H1 (cell line): ENCODE measurements around the gene DHRS7B. TPM values are rescaled to one million over a fixed set of nuclear protein-coding genes. Genes with fewer than 3 reads are reported as not detected.

Source experiments
- EP300 ChIP-seq, 2 experiments: IDR thresholded peaks; 1 replicate in 1 of 2; 2 replicates in 1 of 2; pipeline ENCODE4 v1.6.1; 2011 to 2012; ENCODE audit warnings: low read depth in 2 of 2, low read length in 2 of 2, mild to moderate bottlenecking in 2 of 2, borderline replicate concordance in 1 of 2, inconsistent platforms in 1 of 2, moderate library complexity in 1 of 2
- MAFK ChIP-seq: IDR thresholded peaks from 2 replicates; pipeline ENCODE4 v1.6.1; 2012; ENCODE audit warnings: low read depth, mild to moderate bottlenecking, improper control_type of control experiment, low read length
- RNF2 ChIP-seq: fragments of 200-900, 300-1000 bp; sonication (generic); IDR thresholded peaks from 2 replicates; pipeline ENCODE4 v1.7.1; 2016; ENCODE audit warnings: borderline replicate concordance, low read depth, mild to moderate bottlenecking, antibody characterized with exemption, low read length; ENCODE audit not compliant: poor library complexity, severe bottlenecking; ENCODE audit errors: missing control alignments
- RXRA ChIP-seq: IDR thresholded peaks from 2 replicates; pipeline ENCODE4 v1.6.1; 2011; ENCODE audit warnings: low read depth, mild to moderate bottlenecking, low read length, moderate library complexity; ENCODE audit not compliant: insufficient read depth
- SP1 ChIP-seq: IDR thresholded peaks from 2 replicates; pipeline ENCODE4 v1.6.1; 2011; ENCODE audit warnings: low read depth, low read length
- ZNF274 ChIP-seq: IDR thresholded peaks from 2 replicates; pipeline ENCODE4 v1.7.0; 2012; ENCODE audit warnings: low read length, borderline replicate concordance; ENCODE audit errors: extremely low read depth
- polyA plus RNA-seq, 7 experiments: library from polyadenylated mRNA; depleted of rRNA in 3 of 7; stranded (reverse) in 5 of 7; unstranded in 2 of 7; fragments of >200 nt in 5 of 7; fragments of 200-250 nt in 2 of 7; gene quantifications; 1 replicate in 5 of 7; 2 replicates in 1 of 7; 4 replicates in 1 of 7; pipeline versions ENCODE4 v1.2.1 to v1.2.3, GENCODE V29; 2011 to 2013; ENCODE audit warnings: missing spikeins in 2 of 7, mixed read lengths in 2 of 7
- total RNA-seq: library from RNA; stranded (reverse); fragmentation: NEBNext Ultra II Directional; extraction: Animal tissue kit (Norgen Biotek cat#: 25700); gene quantifications from 2 replicates; pipeline ENCODE4 v1.2.1, GENCODE V29; 2021
- TF ChIP-seq, protein P1 (sequence below): fragments of 300-600 bp; sonication (generic); IDR thresholded peaks from 2 replicates; pipeline ENCODE4 v1.7.1; 2012; ENCODE audit warnings: low read length, moderate library complexity, mild to moderate bottlenecking, inconsistent platforms; ENCODE audit not compliant: insufficient replicate concordance
- TF ChIP-seq, protein P2 (sequence below): IDR thresholded peaks from 2 replicates; pipeline ENCODE4 v1.6.1; 2012; ENCODE audit warnings: inconsistent platforms

The DHRS7B gene
- total and polyA plus RNA-seq, 2 of the 8 experiments (the other 6 are each of a cell fraction or from before 2014, with no cell fraction given), result 11.0 to 27.9 TPM

DNA sequence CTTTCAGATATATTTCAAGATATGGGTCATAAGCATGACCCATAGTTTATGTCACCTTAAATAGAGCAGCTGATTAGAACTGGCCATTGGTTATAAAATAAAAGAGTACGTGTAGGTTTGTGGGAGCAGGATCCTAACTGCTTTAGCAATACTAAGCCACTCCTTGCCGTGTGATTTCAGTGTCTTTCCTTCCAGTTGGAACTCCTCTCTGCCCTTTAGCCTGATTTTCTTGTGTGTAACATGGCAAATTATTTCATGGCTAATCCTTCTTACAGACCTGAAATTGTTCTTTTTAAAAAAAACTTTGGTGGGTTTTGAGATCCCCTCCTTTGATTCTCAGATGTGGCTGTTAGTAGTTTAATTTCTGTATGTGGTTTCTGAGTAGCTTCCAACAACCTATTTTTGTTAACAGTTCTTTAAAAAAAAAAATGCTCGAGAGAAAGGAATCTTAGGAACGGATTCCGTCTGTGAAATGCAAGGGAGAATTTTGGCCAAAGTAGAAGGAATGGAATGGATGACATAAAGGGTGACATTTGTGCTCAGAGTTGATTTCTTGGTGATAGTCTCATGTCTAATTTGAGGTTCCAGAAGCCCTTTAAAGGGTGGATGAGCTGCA is 39.9 kb downstream of the DHRS7B start (continued):
- TF ChIP-seq, protein P1, sequence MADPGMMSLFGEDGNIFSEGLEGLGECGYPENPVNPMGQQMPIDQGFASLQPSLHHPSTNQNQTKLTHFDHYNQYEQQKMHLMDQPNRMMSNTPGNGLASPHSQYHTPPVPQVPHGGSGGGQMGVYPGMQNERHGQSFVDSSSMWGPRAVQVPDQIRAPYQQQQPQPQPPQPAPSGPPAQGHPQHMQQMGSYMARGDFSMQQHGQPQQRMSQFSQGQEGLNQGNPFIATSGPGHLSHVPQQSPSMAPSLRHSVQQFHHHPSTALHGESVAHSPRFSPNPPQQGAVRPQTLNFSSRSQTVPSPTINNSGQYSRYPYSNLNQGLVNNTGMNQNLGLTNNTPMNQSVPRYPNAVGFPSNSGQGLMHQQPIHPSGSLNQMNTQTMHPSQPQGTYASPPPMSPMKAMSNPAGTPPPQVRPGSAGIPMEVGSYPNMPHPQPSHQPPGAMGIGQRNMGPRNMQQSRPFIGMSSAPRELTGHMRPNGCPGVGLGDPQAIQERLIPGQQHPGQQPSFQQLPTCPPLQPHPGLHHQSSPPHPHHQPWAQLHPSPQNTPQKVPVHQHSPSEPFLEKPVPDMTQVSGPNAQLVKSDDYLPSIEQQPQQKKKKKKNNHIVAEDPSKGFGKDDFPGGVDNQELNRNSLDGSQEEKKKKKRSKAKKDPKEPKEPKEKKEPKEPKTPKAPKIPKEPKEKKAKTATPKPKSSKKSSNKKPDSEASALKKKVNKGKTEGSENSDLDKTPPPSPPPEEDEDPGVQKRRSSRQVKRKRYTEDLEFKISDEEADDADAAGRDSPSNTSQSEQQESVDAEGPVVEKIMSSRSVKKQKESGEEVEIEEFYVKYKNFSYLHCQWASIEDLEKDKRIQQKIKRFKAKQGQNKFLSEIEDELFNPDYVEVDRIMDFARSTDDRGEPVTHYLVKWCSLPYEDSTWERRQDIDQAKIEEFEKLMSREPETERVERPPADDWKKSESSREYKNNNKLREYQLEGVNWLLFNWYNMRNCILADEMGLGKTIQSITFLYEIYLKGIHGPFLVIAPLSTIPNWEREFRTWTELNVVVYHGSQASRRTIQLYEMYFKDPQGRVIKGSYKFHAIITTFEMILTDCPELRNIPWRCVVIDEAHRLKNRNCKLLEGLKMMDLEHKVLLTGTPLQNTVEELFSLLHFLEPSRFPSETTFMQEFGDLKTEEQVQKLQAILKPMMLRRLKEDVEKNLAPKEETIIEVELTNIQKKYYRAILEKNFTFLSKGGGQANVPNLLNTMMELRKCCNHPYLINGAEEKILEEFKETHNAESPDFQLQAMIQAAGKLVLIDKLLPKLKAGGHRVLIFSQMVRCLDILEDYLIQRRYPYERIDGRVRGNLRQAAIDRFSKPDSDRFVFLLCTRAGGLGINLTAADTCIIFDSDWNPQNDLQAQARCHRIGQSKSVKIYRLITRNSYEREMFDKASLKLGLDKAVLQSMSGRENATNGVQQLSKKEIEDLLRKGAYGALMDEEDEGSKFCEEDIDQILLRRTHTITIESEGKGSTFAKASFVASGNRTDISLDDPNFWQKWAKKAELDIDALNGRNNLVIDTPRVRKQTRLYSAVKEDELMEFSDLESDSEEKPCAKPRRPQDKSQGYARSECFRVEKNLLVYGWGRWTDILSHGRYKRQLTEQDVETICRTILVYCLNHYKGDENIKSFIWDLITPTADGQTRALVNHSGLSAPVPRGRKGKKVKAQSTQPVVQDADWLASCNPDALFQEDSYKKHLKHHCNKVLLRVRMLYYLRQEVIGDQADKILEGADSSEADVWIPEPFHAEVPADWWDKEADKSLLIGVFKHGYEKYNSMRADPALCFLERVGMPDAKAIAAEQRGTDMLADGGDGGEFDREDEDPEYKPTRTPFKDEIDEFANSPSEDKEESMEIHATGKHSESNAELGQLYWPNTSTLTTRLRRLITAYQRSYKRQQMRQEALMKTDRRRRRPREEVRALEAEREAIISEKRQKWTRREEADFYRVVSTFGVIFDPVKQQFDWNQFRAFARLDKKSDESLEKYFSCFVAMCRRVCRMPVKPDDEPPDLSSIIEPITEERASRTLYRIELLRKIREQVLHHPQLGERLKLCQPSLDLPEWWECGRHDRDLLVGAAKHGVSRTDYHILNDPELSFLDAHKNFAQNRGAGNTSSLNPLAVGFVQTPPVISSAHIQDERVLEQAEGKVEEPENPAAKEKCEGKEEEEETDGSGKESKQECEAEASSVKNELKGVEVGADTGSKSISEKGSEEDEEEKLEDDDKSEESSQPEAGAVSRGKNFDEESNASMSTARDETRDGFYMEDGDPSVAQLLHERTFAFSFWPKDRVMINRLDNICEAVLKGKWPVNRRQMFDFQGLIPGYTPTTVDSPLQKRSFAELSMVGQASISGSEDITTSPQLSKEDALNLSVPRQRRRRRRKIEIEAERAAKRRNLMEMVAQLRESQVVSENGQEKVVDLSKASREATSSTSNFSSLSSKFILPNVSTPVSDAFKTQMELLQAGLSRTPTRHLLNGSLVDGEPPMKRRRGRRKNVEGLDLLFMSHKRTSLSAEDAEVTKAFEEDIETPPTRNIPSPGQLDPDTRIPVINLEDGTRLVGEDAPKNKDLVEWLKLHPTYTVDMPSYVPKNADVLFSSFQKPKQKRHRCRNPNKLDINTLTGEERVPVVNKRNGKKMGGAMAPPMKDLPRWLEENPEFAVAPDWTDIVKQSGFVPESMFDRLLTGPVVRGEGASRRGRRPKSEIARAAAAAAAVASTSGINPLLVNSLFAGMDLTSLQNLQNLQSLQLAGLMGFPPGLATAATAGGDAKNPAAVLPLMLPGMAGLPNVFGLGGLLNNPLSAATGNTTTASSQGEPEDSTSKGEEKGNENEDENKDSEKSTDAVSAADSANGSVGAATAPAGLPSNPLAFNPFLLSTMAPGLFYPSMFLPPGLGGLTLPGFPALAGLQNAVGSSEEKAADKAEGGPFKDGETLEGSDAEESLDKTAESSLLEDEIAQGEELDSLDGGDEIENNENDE, result no peak
- no peak for TF ChIP-seq EP300 (IDR thresholded peaks at IDR 0.05; ENCODE audit: borderline replicate concordance in 1 of 2, low read depth in 2 of 2, low read length in 2 of 2)
- no peak for TF ChIP-seq RXRA
- no peak for TF ChIP-seq SP1
- no peak for TF ChIP-seq ZNF274
- no peak for TF ChIP-seq MAFK
- no peak for TF ChIP-seq RNF2
- TF ChIP-seq, protein P2, sequence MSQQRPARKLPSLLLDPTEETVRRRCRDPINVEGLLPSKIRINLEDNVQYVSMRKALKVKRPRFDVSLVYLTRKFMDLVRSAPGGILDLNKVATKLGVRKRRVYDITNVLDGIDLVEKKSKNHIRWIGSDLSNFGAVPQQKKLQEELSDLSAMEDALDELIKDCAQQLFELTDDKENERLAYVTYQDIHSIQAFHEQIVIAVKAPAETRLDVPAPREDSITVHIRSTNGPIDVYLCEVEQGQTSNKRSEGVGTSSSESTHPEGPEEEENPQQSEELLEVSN, result no peak
